Activated CD8-positive, alpha-beta memory T cell treated with anti-CD3 and anti-CD28 coated beads for 36 hours (primary cell): ENCODE measurements around the gene CEACAM21. TPM values are rescaled to one million over a fixed set of nuclear protein-coding genes. Genes with fewer than 3 reads are reported as not detected.

Experiments used
- CTCF ChIA-PET: fragments of 350-600 bp; sonication (Branson Sonifier 250); formaldehyde crosslinking; loops from one replicate; lab custom pipeline; 2021; ENCODE audit warnings: antibody characterized with exemption; lab: Charles Lee
- POLR2A ChIA-PET: fragments of 350-600 bp; sonication (Branson Sonifier 250); formaldehyde crosslinking; loops from one replicate; lab custom pipeline; 2021; ENCODE audit warnings: antibody characterized with exemption; lab: Charles Lee
- total RNA-seq, 2 experiments: library from RNA; stranded (reverse); gene quantifications; one replicate each; pipeline ENCODE4 v1.2.3, GENCODE V29; 2021

The CEACAM21 gene
- total RNA-seq, 2 experiments from 2014 or later = 41.9 to 43.8 TPM

GRCh38 chr19:41546386-41546789 lies 29.6 kb upstream of the CEACAM21 start:
- POLR2A ChIA-PET = interaction anchor here (0.6 to 2.4 kb wide), 4 partner anchors 10 to 195 kb away, joined by 3 to 12 read pairs (median 4); no protein-coding TSS in a partner anchor
- CTCF ChIA-PET = interaction anchor here (0.8 to 3.0 kb wide), 10 partner anchors 8 to 98 kb away, joined by 3 to 13 read pairs (median 3); no protein-coding TSS in a partner anchor

- CTCF ChIA-PET = interaction anchor here (0.8 to 3.0 kb wide), 5 partner anchors 12 to 98 kb away, joined by 3 to 13 read pairs (median 4); no protein-coding TSS in a partner anchor
- POLR2A ChIA-PET = interaction anchor here (0.6 to 2.4 kb wide), 3 partner anchors 10 to 195 kb away, joined by 3 to 12 read pairs (median 4); no protein-coding TSS in a partner anchor
Measured at GRCh38 chr19:41546961-41547360, 29.0 kb upstream of the CEACAM21 start.

GRCh38 chr19:41547569-41547968 lies 28.4 kb upstream of the CEACAM21 start:
- CTCF ChIA-PET = interaction anchor here (0.7 to 3.0 kb wide), 4 partner anchors 16 to 90 kb away, joined by 3 to 13 read pairs (median 7); no protein-coding TSS in a partner anchor
- POLR2A ChIA-PET = no interaction called here

GRCh38 chr19:41548047-41548446 lies 27.9 kb upstream of the CEACAM21 start:
- ChIA-PET POLR2A (interaction anchor here (0.6 to 2.1 kb wide), 3 partner anchors 11 to 255 kb away, joined by 3 to 6 read pairs (median 5); no protein-coding TSS in a partner anchor), CTCF (interaction anchor here (0.7 to 3.0 kb wide), 3 partner anchors 16 to 22 kb away, joined by 3 to 13 read pairs (median 10); no protein-coding TSS in a partner anchor)

DNA sequence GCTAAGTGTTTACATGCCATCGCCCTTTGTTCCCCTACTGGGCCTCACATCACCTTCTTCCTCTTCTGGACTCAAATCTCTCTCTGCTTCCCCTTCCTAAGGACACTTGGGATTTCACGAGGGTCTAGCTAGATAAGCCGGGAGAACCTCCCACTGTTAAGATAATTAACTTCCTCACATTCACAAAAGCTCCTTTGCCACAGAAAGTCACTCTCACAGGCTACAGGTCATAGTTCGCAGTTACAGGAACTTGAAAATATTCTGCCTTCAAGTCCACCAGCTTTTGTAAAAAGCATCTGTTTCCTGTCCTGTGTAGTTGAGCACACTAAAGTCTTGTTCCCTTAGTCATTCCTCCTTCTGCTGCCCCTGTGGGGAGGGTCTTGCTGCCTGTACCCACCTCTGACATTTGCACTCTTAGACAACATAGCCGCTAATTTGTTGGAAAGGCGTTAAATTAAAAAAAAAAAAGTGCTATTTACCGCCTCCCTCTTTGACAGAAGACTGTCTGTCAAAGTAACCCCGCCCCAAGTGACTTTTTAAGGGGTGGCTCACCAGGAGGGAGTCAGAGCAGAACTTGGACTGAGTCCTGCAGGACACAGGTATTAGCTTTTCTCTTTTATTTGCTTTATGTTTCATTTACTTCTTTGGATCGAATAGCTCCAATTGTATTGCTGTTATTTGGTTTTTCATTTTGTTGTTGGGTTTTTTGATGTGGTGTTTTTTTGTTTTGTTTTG lies 26.8 kb upstream of the CEACAM21 start:
- ChIA-PET POLR2A (interaction anchor here (0.5 to 2.1 kb wide), 6 partner anchors 10 to 941 kb away, joined by 4 to 6 read pairs (median 4); no protein-coding TSS in a partner anchor), CTCF (interaction anchor here (0.7 to 2.5 kb wide), 4 partner anchors 12 to 20 kb away, joined by 3 to 10 read pairs (median 4); no protein-coding TSS in a partner anchor)

GRCh38 chr19:41549884-41550283 lies 26.1 kb upstream of the CEACAM21 start:
- CTCF ChIA-PET = interaction anchor here (1.1 to 2.5 kb wide), 3 partner anchors 12 to 19 kb away, joined by 3 to 10 read pairs (median 6); no protein-coding TSS in a partner anchor
- POLR2A ChIA-PET = interaction anchor here (0.5 to 2.1 kb wide), 3 partner anchors 13 to 930 kb away, joined by 4 to 6 read pairs (median 5); no protein-coding TSS in a partner anchor

- POLR2A ChIA-PET = no interaction called here
- CTCF ChIA-PET = interaction anchor here (0.8 to 1.1 kb wide), 2 partner anchors 10 to 13 kb away, joined by 3 to 4 read pairs; no protein-coding TSS in a partner anchor
Measured at GRCh38 chr19:41551212-41551610, 24.8 kb upstream of the CEACAM21 start.

GRCh38 chr19:41551711-41552110 lies 24.3 kb upstream of the CEACAM21 start:
- ChIA-PET CTCF (interaction anchor here (0.8 to 1.1 kb wide), 2 partner anchors 10 to 12 kb away, joined by 3 to 4 read pairs; no protein-coding TSS in a partner anchor), POLR2A (no interaction called here)

DNA sequence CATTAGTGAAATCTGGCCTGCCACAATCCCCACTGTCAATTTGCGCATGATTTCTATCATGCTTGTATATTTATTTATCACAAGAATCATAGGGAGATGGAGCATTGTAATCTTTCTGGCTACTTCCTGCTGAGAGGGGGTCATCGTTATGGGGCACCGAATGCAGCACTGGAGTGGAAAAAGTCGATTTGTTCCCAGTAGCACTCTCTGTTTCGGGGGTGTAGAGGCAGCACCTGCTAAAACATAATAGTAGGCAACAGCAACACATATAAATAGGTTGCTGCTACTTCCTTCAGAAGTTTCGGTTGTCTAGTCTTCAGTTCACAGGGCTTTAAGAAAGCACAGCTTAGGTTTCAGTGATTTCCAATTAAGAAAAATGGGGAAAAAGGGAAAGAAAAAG lies 23.4 kb upstream of the CEACAM21 start:
- ChIA-PET CTCF (interaction anchor here (3.7 kb wide), 1 partner anchor 11 kb away, joined by 25 read pairs; no protein-coding TSS in a partner anchor), POLR2A (interaction anchor here (0.6 kb wide), 1 partner anchor 26 kb away, joined by 4 read pairs; no protein-coding TSS in a partner anchor)

DNA sequence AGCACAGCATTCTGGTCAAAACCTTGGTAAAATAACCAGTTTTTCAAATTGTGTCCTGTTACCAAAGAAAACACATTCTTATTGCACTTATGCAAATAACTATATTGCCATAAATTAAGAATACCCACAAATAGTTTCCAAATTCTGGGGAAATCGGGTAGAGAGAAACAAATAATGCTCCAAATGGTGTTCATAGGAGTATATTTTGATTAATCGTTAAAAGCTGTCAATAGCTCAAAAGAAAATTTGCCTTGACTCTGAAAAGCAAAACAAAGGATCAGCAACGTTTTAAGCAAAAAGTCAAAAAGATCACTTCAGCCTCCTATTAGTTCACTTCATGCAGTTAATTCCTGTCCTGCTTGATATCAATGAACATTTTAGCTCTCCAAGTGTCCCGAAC lies 22.2 kb upstream of the CEACAM21 start:
- CTCF ChIA-PET = interaction anchor here (0.6 to 3.7 kb wide), 5 partner anchors 10 to 114 kb away, joined by 3 to 25 read pairs (median 4); partner anchors contain the start of gene DMAC2

DNA sequence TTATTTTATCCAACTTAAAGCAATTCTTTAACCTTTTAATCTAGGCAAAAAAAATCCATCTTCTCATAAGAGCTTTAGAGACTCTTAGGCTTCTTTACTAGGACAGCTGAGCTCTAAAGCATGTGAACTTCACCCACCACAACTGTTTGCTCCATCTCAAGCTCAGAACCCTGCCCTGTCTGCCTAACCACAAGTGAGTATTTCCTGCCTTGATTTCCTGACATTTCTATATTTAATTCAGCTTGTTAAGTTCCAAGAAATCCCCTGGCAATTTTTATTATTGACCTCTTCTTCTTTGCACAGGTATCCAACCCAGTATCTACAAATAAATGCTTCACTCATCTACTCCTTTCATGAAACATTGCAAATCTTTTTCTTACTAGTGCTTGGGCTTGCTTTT lies 21.1 kb upstream of the CEACAM21 start:
- ChIA-PET CTCF (interaction anchor here (0.6 to 3.7 kb wide), 7 partner anchors 8 to 1714 kb away, joined by 3 to 25 read pairs (median 5); no protein-coding TSS in a partner anchor), POLR2A (interaction anchor here (0.9 kb wide), 1 partner anchor 11 kb away, joined by 4 read pairs; no protein-coding TSS in a partner anchor)

More for the DNA sequence above, 22.2 kb upstream of the CEACAM21 start:
- POLR2A ChIA-PET = interaction anchor here (0.9 to 1.2 kb wide), 2 partner anchors 10 to 22 kb away, joined by 3 to 4 read pairs; no protein-coding TSS in a partner anchor

DNA sequence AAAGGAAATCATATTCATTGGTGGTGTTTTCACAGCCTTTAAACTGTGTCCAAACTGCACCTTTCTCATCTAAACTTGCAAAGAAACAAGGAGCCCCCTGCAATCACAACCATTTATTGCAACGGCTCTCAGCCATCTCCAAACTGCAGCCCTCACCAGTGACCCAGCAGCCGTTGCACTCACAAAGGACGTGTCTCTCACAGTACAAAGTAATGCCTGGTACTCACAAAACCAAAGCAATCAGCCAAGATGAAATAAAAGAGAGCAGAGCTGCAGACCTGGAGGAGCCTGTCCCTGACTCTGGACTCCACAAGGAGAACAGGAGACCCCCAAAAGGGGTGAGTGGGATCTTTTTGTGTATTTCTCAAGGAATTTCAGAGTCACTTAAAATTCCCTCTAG lies 20.2 kb upstream of the CEACAM21 start:
- POLR2A ChIA-PET = interaction anchor here (1.4 kb wide), 1 partner anchor 10 kb away, joined by 12 read pairs; no protein-coding TSS in a partner anchor
- CTCF ChIA-PET = interaction anchor here (0.6 to 3.7 kb wide), 6 partner anchors 8 to 389 kb away, joined by 3 to 25 read pairs (median 4); no protein-coding TSS in a partner anchor

- CTCF ChIA-PET = interaction anchor here (0.6 to 2.8 kb wide), 23 partner anchors 10 to 340 kb away, joined by 3 to 25 read pairs (median 4); partner anchors contain the start of genes CEACAM21 and DMAC2
- POLR2A ChIA-PET = interaction anchor here (0.6 to 1.3 kb wide), 5 partner anchors 12 to 33 kb away, joined by 3 to 4 read pairs (median 3); partner anchors contain the start of gene CEACAM21
Measured at GRCh38 chr19:41563854-41564514, 12.0 kb upstream of the CEACAM21 start.

DNA sequence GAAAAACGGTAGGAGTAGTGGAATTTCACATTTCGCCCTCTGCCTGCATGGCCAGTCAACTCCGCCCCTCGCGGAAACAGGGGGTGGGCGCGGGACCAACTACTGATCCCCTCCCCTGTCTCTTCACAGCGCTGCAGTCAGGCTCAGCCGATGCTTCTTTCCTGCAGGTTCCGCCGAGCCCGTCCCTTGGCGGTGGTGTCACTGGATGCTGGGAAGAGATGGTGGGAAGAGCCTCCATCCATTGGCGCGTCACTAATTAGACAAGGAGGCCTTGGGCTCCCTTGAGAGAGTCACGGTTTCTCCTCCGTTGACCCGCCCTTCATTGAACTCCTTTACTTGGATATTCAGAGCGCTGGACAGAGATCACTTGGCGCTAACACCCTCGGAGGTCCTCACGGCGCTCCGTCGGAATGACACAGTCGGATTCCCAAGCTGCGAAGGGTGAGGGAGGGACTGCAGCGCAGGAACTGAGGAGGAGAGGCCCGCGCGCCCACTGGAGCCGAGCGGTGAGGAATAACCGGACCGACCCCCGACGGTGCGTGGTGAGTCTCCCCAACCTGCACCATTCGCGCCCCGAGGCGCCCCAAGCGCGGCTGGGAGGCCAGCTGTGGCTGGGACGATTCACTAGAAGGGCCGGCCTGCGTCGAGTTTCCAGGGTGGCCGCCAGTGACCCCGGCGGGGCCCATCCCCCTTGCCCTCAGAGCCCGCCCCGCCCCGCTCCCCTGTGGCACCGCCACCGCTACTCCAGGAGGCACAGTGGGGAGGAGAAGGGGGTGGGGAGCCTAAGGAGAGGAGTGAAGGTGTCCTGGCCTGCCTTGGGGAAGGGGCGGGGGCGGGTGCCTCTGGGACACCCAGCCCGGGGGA lies 11.2 kb upstream of the CEACAM21 start:
- POLR2A ChIA-PET = no interaction called here
- CTCF ChIA-PET = interaction anchor here (0.6 to 2.8 kb wide), 15 partner anchors 11 to 125 kb away, joined by 3 to 25 read pairs (median 5); partner anchors contain the start of genes CEACAM21 and DMAC2

GRCh38 chr19:41565379-41565720 lies 10.6 kb upstream of the CEACAM21 start:
- POLR2A ChIA-PET = no interaction called here
- CTCF ChIA-PET = interaction anchor here (0.6 to 1.1 kb wide), 3 partner anchors 12 to 20 kb away, joined by 3 read pairs; no protein-coding TSS in a partner anchor

DNA sequence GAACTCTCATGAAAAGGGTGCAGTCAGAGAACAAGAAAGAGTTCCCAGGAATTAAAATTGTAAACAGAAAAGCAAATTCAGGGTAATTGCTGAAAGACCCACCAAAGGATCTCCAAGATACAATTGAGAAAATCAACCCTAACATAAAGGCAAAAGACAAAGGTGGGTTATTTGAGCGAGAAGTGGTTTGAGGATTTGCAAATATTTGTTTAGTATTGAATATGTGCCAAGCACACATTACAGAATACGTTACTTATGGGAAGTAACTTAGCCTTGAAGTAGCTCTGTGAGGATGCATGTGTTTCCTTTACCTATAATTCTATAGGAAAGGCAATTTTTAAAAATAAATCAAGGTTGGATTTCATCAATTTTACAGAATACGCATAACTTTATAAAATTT lies 10.0 kb upstream of the CEACAM21 start:
- ChIA-PET POLR2A (no interaction called here), CTCF (interaction anchor here (0.9 to 1.4 kb wide), 3 partner anchors 18 to 23 kb away, joined by 3 read pairs; no protein-coding TSS in a partner anchor)
